Ovary (tissue), 3 donors: ENCODE measurements around the gene PHEX.

Source experiments
- EP300 ChIP-seq: sonication (generic); formaldehyde crosslinking; IDR thresholded peaks from one replicate; pipeline ENCODE4 v1.6.1; 2017; ENCODE audit warnings: antibody characterized with exemption
- TF ChIP-seq, protein P1 (sequence below), 3 donors: fragments of 450-650 bp in 2 of 3; fragments of 200-600 bp in 1 of 3; IDR thresholded peaks; one replicate each; pipeline versions ENCODE4 v1.5.1 to v1.8.0; 2016 to 2022; ENCODE audit warnings: antibody characterized with exemption in 3 of 3, mild to moderate bottlenecking in 1 of 3
- donor health status: DM: no; HTN: no; CAD: no.

DNA sequence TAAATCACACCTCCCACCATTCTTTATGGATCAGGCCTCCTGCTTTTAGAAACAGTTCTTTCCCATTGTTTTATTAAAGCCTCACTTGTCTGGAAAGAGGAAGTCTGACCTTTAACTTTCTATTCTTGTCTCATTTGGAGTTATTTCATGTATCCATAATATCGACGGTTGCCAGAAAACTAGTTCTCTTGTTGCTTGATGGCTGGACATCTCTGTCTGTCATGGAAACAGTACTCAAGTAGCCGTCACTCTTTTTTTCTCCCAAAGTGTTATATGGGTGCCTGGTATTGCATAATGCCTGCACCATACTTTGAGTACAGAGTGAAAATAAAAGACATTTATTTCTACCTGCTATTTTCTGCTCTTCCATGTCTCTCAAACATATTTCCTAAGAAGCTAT is 61.4 kb downstream of the PHEX start:
- TF ChIP-seq EP300 = no peak
- TF ChIP-seq, protein P1, sequence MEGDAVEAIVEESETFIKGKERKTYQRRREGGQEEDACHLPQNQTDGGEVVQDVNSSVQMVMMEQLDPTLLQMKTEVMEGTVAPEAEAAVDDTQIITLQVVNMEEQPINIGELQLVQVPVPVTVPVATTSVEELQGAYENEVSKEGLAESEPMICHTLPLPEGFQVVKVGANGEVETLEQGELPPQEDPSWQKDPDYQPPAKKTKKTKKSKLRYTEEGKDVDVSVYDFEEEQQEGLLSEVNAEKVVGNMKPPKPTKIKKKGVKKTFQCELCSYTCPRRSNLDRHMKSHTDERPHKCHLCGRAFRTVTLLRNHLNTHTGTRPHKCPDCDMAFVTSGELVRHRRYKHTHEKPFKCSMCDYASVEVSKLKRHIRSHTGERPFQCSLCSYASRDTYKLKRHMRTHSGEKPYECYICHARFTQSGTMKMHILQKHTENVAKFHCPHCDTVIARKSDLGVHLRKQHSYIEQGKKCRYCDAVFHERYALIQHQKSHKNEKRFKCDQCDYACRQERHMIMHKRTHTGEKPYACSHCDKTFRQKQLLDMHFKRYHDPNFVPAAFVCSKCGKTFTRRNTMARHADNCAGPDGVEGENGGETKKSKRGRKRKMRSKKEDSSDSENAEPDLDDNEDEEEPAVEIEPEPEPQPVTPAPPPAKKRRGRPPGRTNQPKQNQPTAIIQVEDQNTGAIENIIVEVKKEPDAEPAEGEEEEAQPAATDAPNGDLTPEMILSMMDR (IDR thresholded peaks at IDR 0.05) = no peak
